ENCODE results near the gene MAP3K5. TPM values are rescaled to one million over a fixed set of nuclear protein-coding genes. Genes with fewer than 3 reads are reported as not detected.

Gene MAP3K5
- total and polyA plus RNA-seq, 9 of the 15 experiments (the other 6 are each of a cell fraction or from before 2014, with no cell fraction given): 2.2 to 13.0 (median 9.9) TPM

- peak in 2 of 3 experiments; percentile 68 to 69 for TF ChIP-seq YY1 (IDR thresholded peaks at IDR 0.05; ENCODE audit: borderline replicate concordance in 1 of 3, control insufficient read depth in 1 of 3, extremely low read depth in 1 of 3, insufficient read depth in 3 of 3, insufficient read length in 1 of 3, insufficient replicate concordance in 2 of 3, low read depth in 1 of 3, low read length in 2 of 3)
- peak; percentile 85 for TF ChIP-seq MAX (CRISPR knock-in tag; IDR thresholded peaks at IDR 0.05)
- TF ChIP-seq DPF2 (IDR thresholded peaks at IDR 0.05): peak; percentile 51; the same call in 1 of the 2 replicates
- no peak for TF ChIP-seq ATF1 (CRISPR knock-in tag; IDR thresholded peaks at IDR 0.05)
- peak; percentile 80 for TF ChIP-seq ATF1 (tag; IDR thresholded peaks at IDR 0.05)
- TF ChIP-seq SAFB (IDR thresholded peaks at IDR 0.05; ENCODE audit: borderline replicate concordance, low read depth, low read length): peak; percentile 87
- peak; percentile 20 to 23; a peak in 1 of 4 replicates for TF ChIP-seq SRF (CRISPR knock-in tag; IDR thresholded peaks at IDR 0.05)
- peak; percentile 77; the same call in 1 of the 2 replicates for TF ChIP-seq THRB (CRISPR knock-in tag; conservative IDR thresholded peaks at IDR 0.05)
- peak; percentile 51; the same call in 1 of the 2 replicates for TF ChIP-seq ETS1 (conservative IDR thresholded peaks at IDR 0.05; ENCODE audit: control insufficient read depth, low read depth, low read length)
- no peak; the same call in 1 of the 2 replicates for TF ChIP-seq ZNF124 (CRISPR knock-in tag; IDR thresholded peaks at IDR 0.05)
- peak; percentile 84 for TF ChIP-seq ZNF12 (CRISPR knock-in tag; IDR thresholded peaks at IDR 0.05)
- TF ChIP-seq ZNF584 (CRISPR knock-in tag; IDR thresholded peaks at IDR 0.05; ENCODE audit: low read depth): peak; percentile 35; the same call in 1 of the 2 replicates
- TF ChIP-seq TRIM25 (IDR thresholded peaks at IDR 0.05; ENCODE audit: borderline replicate concordance): no peak
- TF ChIP-seq FOXP4 (CRISPR knock-in tag; IDR thresholded peaks at IDR 0.05; ENCODE audit: borderline replicate concordance): 0 out of 2 replicates have a peak, but pooled peaks have one; percentile 16
- TF ChIP-seq L3MBTL2 (IDR thresholded peaks at IDR 0.05): peak; percentile 93
- no peak for TF ChIP-seq ID3 (CRISPR knock-in tag; IDR thresholded peaks at IDR 0.05)
- peak; percentile 75; the same call in 1 of the 2 replicates for TF ChIP-seq ID3 (tag; IDR thresholded peaks at IDR 0.05)
- TF ChIP-seq KLF1 (tag; IDR thresholded peaks at IDR 0.05): peak; percentile 80
Measured at GRCh38 chr6:136792410-136793262, at the start of gene MAP3K5 (continued).
